ENCODE data around the gene TP73.
"Not testable (repeated sequence)": the region's sequence is repeated elsewhere in the genome, so short reads cannot be mapped to it uniquely, and the experiment has no call there.

Gene TP73

GRCh38 chr1:3740042-3740441, 87.7 kb downstream of the TP73 start:
- in situ Hi-C loops (cut with MboI; ENCODE audit: low sequenced_read_pairs): no loop called here

- in situ Hi-C loops (cut with MboI; ENCODE audit: low sequenced_read_pairs): no loop called here
Observed at GRCh38 chr1:3740752-3741151, 88.4 kb downstream of the TP73 start.

- in situ Hi-C loops (cut with MboI; ENCODE audit: low sequenced_read_pairs): no loop called here
Observed at GRCh38 chr1:3741566-3742438, 89.5 kb downstream of the TP73 start.

GRCh38 chr1:3742439-3743298, 90.4 kb downstream of the TP73 start:
- in situ Hi-C loops (cut with MboI; ENCODE audit: low sequenced_read_pairs): no loop called here

- in situ Hi-C loops (cut with MboI; ENCODE audit: low sequenced_read_pairs): no loop called here
Observed at GRCh38 chr1:3743421-3743820, 91.1 kb downstream of the TP73 start.

GRCh38 chr1:3743826-3744225, 91.5 kb downstream of the TP73 start:
- in situ Hi-C loops (cut with MboI; ENCODE audit: low sequenced_read_pairs): no loop called here

GRCh38 chr1:3744646-3745045, 92.3 kb downstream of the TP73 start:
- in situ Hi-C loops (cut with MboI; ENCODE audit: low sequenced_read_pairs): no loop called here

GRCh38 chr1:3745071-3745470, 92.8 kb downstream of the TP73 start:
- in situ Hi-C loops (cut with MboI; ENCODE audit: low sequenced_read_pairs): no loop called here

- in situ Hi-C loops (cut with MboI; ENCODE audit: low sequenced_read_pairs): no loop called here
Observed at GRCh38 chr1:3745590-3746381, 93.5 kb downstream of the TP73 start.

GRCh38 chr1:3746389-3746829, 94.1 kb downstream of the TP73 start:
- in situ Hi-C loops (cut with MboI; ENCODE audit: low sequenced_read_pairs): no loop called here

GRCh38 chr1:3746830-3747521, 94.7 kb downstream of the TP73 start:
- in situ Hi-C loops (cut with MboI; ENCODE audit: low sequenced_read_pairs): no loop called here

- in situ Hi-C loops (cut with MboI; ENCODE audit: low sequenced_read_pairs): no loop called here
Observed at GRCh38 chr1:3747522-3747848, 95.2 kb downstream of the TP73 start.

- in situ Hi-C loops (cut with MboI; ENCODE audit: low sequenced_read_pairs): no loop called here
Observed at GRCh38 chr1:3747903-3748302, 95.6 kb downstream of the TP73 start.

GRCh38 chr1:3748316-3748900, 96.1 kb downstream of the TP73 start:
- in situ Hi-C loops (cut with MboI; ENCODE audit: low sequenced_read_pairs): not testable (repeated sequence)

- in situ Hi-C loops (cut with MboI; ENCODE audit: low sequenced_read_pairs): no loop called here
Observed at GRCh38 chr1:3749512-3749911, 97.2 kb downstream of the TP73 start.

- in situ Hi-C loops (cut with MboI; ENCODE audit: low sequenced_read_pairs): no loop called here
Observed at GRCh38 chr1:3750741-3751140, 98.4 kb downstream of the TP73 start.

GRCh38 chr1:3752400-3752945, 100.2 kb downstream of the TP73 start, which contains the start of gene CCDC27:
Gene CCDC27, plus strand, starts transcription at chr1:3752450. Its CDS starts 32 bp downstream, at chr1:3752482.
- in situ Hi-C loops (cut with MboI; ENCODE audit: low sequenced_read_pairs): no loop called here

- in situ Hi-C loops (cut with MboI; ENCODE audit: low sequenced_read_pairs): no loop called here
Observed at GRCh38 chr1:3753656-3754454, 101.5 kb downstream of the TP73 start.

- in situ Hi-C loops (cut with MboI; ENCODE audit: low sequenced_read_pairs): no loop called here
Observed at GRCh38 chr1:3756394-3756793, 104.1 kb downstream of the TP73 start.

Data from HL-60/S4 treated with phorbol 12-myristate 13-acetate at 8.2 ng/mL for 4 days and 3 days (cell line).